HEK293 (cell line): ENCODE data around the gene PCBP3.

Experiments used
- CTCF ChIA-PET: fragments of 350-600 bp; formaldehyde crosslinking; extraction: SDS; loops from one replicate; lab custom pipeline; 2021; ENCODE audit warnings: antibody characterized with exemption; lab: Yijun Ruan, JAX
- POLR2A ChIA-PET: fragments of 300-600 bp; formaldehyde crosslinking; extraction: SDS; loops from one replicate; lab custom pipeline; 2020; ENCODE audit warnings: antibody characterized with exemption, inconsistent platforms; lab: Yijun Ruan, JAX
- H3K27ac ChIP-seq: fragments of 200-500 bp; sonication (Bioruptor generic); 2 replicates; pipeline ENCODE4 v1.5.1; 2014; ENCODE audit warnings: low read depth, low read length, control low read depth, inconsistent platforms; ENCODE audit errors: extremely low read depth
- H3K36me3 ChIP-seq, 2 experiments: fragments of 200-500 bp in 1 of 2; sonication (Bioruptor generic) in 1 of 2; 1 replicate in 1 of 2; 2 replicates in 1 of 2; pipeline ENCODE4 v1.5.1; 2014 to 2017; ENCODE audit warnings: inconsistent platforms in 2 of 2, low read length in 2 of 2; ENCODE audit not compliant: control insufficient read depth in 2 of 2, insufficient read depth in 1 of 2
- H3K4me1 ChIP-seq: fragments of 200-500 bp; sonication (Bioruptor generic); 2 replicates; pipeline ENCODE4 v1.5.1; 2014; ENCODE audit warnings: mild to moderate bottlenecking, low read length, inconsistent platforms; ENCODE audit not compliant: control insufficient read depth, insufficient read depth
- H3K4me3 ChIP-seq: 2 replicates; pipeline ENCODE4 v1.5.1; 2011; ENCODE audit warnings: low read depth, mild to moderate bottlenecking, control low read depth, low read length, moderate library complexity
- H3K9me3 ChIP-seq: fragments of 200-500 bp; sonication (Bioruptor generic); 2 replicates; pipeline ENCODE4 v1.5.1; 2014; ENCODE audit warnings: low read depth, low read length, inconsistent platforms; ENCODE audit not compliant: control insufficient read depth, insufficient read depth
- ATF2 ChIP-seq: fragments of 450-650 bp; formaldehyde crosslinking; IDR thresholded peaks from 2 replicates; pipeline ENCODE4 v1.5.1; 2016; ENCODE audit warnings: missing biosample characterization, missing genetic modification characterization, low read depth
- BCL11A ChIP-seq: fragments of 450-650 bp; formaldehyde crosslinking; IDR thresholded peaks from 2 replicates; pipeline ENCODE4 v1.5.1; 2016; ENCODE audit warnings: low read depth, missing biosample characterization, missing genetic modification characterization
- CTCF ChIP-seq: fragments of 450-650 bp; formaldehyde crosslinking; IDR thresholded peaks from 2 replicates; pipeline ENCODE4 v1.5.1; 2016; ENCODE audit warnings: missing biosample characterization, missing genetic modification characterization
- ELK4 ChIP-seq: IDR thresholded peaks from 2 replicates; pipeline ENCODE4 v1.6.1; 2011; ENCODE audit warnings: mild to moderate bottlenecking, low read depth, low read length, borderline replicate concordance
- KLF8 ChIP-seq: fragments of 450-650 bp; formaldehyde crosslinking; IDR thresholded peaks from 2 replicates; pipeline ENCODE4 v1.5.1; 2016; ENCODE audit warnings: missing biosample characterization, missing genetic modification characterization
- PRDM1 ChIP-seq: fragments of 450-650 bp; formaldehyde crosslinking; IDR thresholded peaks from 2 replicates; pipeline ENCODE4; 2016; ENCODE audit warnings: missing biosample characterization, missing genetic modification characterization
- SP2 ChIP-seq: fragments of 450-650 bp; formaldehyde crosslinking; IDR thresholded peaks from 2 replicates; pipeline ENCODE4 v1.5.1; 2016; ENCODE audit warnings: missing biosample characterization, missing genetic modification characterization
- SP7 ChIP-seq: fragments of 450-650 bp; formaldehyde crosslinking; IDR thresholded peaks from 2 replicates; pipeline ENCODE4 v1.5.1; 2016; ENCODE audit warnings: missing biosample characterization, missing genetic modification characterization
- ZBTB17 ChIP-seq: fragments of 450-650 bp; formaldehyde crosslinking; IDR thresholded peaks from 2 replicates; pipeline ENCODE4 v1.5.1; 2016; ENCODE audit warnings: missing biosample characterization, missing genetic modification characterization
- ZNF175 ChIP-seq: fragments of 450-650 bp; formaldehyde crosslinking; IDR thresholded peaks from 2 replicates; pipeline ENCODE4 v1.5.1; 2016; ENCODE audit warnings: missing biosample characterization, missing genetic modification characterization
- ZNF214 ChIP-seq: fragments of 450-650 bp; formaldehyde crosslinking; IDR thresholded peaks from 2 replicates; pipeline ENCODE4 v1.5.1; 2017; ENCODE audit warnings: missing biosample characterization, mild to moderate bottlenecking, missing genetic modification characterization, borderline replicate concordance
- ZNF433 ChIP-seq: fragments of 450-650 bp; formaldehyde crosslinking; IDR thresholded peaks from 2 replicates; pipeline ENCODE4 v1.5.1; 2016; ENCODE audit warnings: missing biosample characterization, missing genetic modification characterization, low read depth
- ZNF48 ChIP-seq: fragments of 450-650 bp; formaldehyde crosslinking; IDR thresholded peaks from 2 replicates; pipeline ENCODE4 v1.5.1; 2016; ENCODE audit warnings: missing biosample characterization, missing genetic modification characterization
- ZNF600 ChIP-seq: fragments of 450-650 bp; formaldehyde crosslinking; IDR thresholded peaks from 2 replicates; pipeline ENCODE4 v1.5.1; 2016; ENCODE audit warnings: missing biosample characterization, missing genetic modification characterization
- ZNF621 ChIP-seq: fragments of 450-650 bp; formaldehyde crosslinking; IDR thresholded peaks from 2 replicates; pipeline ENCODE4 v1.5.1; 2017; ENCODE audit warnings: missing biosample characterization, missing genetic modification characterization
- ZNF626 ChIP-seq: fragments of 450-650 bp; sonication (Bioruptor Pico); formaldehyde crosslinking; IDR thresholded peaks from 2 replicates; pipeline ENCODE4 v1.5.1; 2018; ENCODE audit warnings: missing biosample characterization, missing genetic modification characterization, inconsistent platforms
- ZNF768 ChIP-seq: fragments of 450-650 bp; formaldehyde crosslinking; IDR thresholded peaks from 2 replicates; pipeline ENCODE4 v1.5.1; 2018; ENCODE audit warnings: missing biosample characterization, mild to moderate bottlenecking, missing genetic modification characterization
- ZNF785 ChIP-seq: fragments of 450-650 bp; formaldehyde crosslinking; IDR thresholded peaks from 2 replicates; pipeline ENCODE4 v1.5.1; 2016; ENCODE audit warnings: missing biosample characterization, missing genetic modification characterization
- ZNF830 ChIP-seq: fragments of 450-650 bp; IDR thresholded peaks from 2 replicates; pipeline ENCODE4 v1.5.0; 2018; ENCODE audit warnings: missing biosample characterization, missing genetic modification characterization, low read depth, mild to moderate bottlenecking, moderate library complexity
- ZSCAN23 ChIP-seq: fragments of 450-650 bp; formaldehyde crosslinking; IDR thresholded peaks from 2 replicates; pipeline ENCODE4 v1.5.1; 2016; ENCODE audit warnings: missing biosample characterization, missing genetic modification characterization
- ZSCAN30 ChIP-seq: fragments of 450-650 bp; IDR thresholded peaks from 2 replicates; pipeline ENCODE4 v1.5.1; 2018; ENCODE audit warnings: missing biosample characterization, mild to moderate bottlenecking, missing genetic modification characterization, moderate library complexity
- TF ChIP-seq, protein P1 (sequence below): fragments of 450-650 bp; formaldehyde crosslinking; IDR thresholded peaks from 2 replicates; pipeline ENCODE4 v1.5.1; 2016; ENCODE audit warnings: missing biosample characterization, missing genetic modification characterization
- TF ChIP-seq, protein P2 (sequence below): fragments of 450-650 bp; formaldehyde crosslinking; IDR thresholded peaks from 2 replicates; pipeline ENCODE4 v1.5.1; 2016; ENCODE audit warnings: missing biosample characterization, missing genetic modification characterization
- TF ChIP-seq, protein P3 (sequence below): fragments of 450-650 bp; formaldehyde crosslinking; IDR thresholded peaks from 2 replicates; pipeline ENCODE4 v1.5.1; 2017; ENCODE audit warnings: missing biosample characterization, missing genetic modification characterization

Gene PCBP3

GRCh38 chr21:45740491-45741357 is 97.2 kb downstream of the PCBP3 start:
- no peak overlapping the region for H3K4me3 ChIP-seq
- H3K36me3 ChIP-seq, result no peaks in the 10 kb centered on the region
- no peaks in the 10 kb centered on the region for H3K4me1 ChIP-seq
- ChIA-PET CTCF (interaction anchor here (0.6 to 1.3 kb wide), 5 partner anchors 10 to 661 kb away, joined by 3 to 5 read pairs (median 4); no protein-coding TSS in a partner anchor), POLR2A (no interaction called here)
- TF ChIP-seq ZNF433 (tag by site-specific recombination), result 0 out of 2 replicates have a peak, but pooled peaks have one; percentile 12
- TF ChIP-seq, protein P1, sequence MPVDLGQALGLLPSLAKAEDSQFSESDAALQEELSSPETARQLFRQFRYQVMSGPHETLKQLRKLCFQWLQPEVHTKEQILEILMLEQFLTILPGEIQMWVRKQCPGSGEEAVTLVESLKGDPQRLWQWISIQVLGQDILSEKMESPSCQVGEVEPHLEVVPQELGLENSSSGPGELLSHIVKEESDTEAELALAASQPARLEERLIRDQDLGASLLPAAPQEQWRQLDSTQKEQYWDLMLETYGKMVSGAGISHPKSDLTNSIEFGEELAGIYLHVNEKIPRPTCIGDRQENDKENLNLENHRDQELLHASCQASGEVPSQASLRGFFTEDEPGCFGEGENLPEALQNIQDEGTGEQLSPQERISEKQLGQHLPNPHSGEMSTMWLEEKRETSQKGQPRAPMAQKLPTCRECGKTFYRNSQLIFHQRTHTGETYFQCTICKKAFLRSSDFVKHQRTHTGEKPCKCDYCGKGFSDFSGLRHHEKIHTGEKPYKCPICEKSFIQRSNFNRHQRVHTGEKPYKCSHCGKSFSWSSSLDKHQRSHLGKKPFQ (tag by site-specific recombination), result peak; percentile 54
- TF ChIP-seq ZNF785 (tag by site-specific recombination), result no peak
- peak; percentile 10; the same call in 1 of the 2 replicates for TF ChIP-seq ZNF600 (tag by site-specific recombination)
- TF ChIP-seq ZNF48 (tag by site-specific recombination), result 0 out of 2 replicates have a peak, but pooled peaks have one; percentile 31
- TF ChIP-seq, protein P2, sequence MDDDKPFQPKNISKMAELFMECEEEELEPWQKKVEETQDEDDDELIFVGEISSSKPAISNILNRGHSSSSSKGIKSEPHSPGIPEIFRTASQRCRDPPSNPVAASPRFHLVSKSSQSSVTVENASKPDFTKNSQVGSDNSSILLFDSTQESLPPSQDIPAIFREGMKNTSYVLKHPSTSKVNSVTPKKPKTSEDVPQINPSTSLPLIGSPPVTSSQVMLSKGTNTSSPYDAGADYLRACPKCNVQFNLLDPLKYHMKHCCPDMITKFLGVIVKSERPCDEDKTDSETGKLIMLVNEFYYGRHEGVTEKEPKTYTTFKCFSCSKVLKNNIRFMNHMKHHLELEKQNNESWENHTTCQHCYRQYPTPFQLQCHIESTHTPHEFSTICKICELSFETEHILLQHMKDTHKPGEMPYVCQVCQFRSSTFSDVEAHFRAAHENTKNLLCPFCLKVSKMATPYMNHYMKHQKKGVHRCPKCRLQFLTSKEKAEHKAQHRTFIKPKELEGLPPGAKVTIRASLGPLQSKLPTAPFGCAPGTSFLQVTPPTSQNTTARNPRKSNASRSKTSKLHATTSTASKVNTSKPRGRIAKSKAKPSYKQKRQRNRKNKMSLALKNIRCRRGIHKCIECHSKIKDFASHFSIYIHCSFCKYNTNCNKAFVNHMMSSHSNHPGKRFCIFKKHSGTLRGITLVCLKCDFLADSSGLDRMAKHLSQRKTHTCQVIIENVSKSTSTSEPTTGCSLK (tag by site-specific recombination), result no peak
- TF ChIP-seq, protein P3, sequence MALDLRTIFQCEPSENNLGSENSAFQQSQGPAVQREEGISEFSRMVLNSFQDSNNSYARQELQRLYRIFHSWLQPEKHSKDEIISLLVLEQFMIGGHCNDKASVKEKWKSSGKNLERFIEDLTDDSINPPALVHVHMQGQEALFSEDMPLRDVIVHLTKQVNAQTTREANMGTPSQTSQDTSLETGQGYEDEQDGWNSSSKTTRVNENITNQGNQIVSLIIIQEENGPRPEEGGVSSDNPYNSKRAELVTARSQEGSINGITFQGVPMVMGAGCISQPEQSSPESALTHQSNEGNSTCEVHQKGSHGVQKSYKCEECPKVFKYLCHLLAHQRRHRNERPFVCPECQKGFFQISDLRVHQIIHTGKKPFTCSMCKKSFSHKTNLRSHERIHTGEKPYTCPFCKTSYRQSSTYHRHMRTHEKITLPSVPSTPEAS, result peak; percentile 98
- no peak for TF ChIP-seq ZNF621 (tag by site-specific recombination)
- no peak for TF ChIP-seq ZBTB17 (tag by site-specific recombination)
- TF ChIP-seq ZNF175 (tag by site-specific recombination), result no peak
- TF ChIP-seq SP2 (tag by site-specific recombination), result no peak
- TF ChIP-seq SP7 (tag by site-specific recombination), result no peak
- peak; percentile 21; the same call in 1 of the 2 replicates for TF ChIP-seq CTCF
- H3K27ac ChIP-seq, result no peak overlapping the region
- H3K9me3 ChIP-seq, result no peaks in the 10 kb centered on the region

- H3K4me3 ChIP-seq, result no peak overlapping the region
- no peaks in the 10 kb centered on the region for H3K9me3 ChIP-seq
- H3K4me1 ChIP-seq, result no peaks in the 10 kb centered on the region
- POLR2A ChIA-PET, result no interaction called here
- H3K36me3 ChIP-seq, result no peaks in the 10 kb centered on the region
- CTCF ChIA-PET, result interaction anchor here (1.1 to 1.2 kb wide), 2 partner anchors 11 to 603 kb away, joined by 3 to 4 read pairs; no protein-coding TSS in a partner anchor
- no peak overlapping the region for H3K27ac ChIP-seq
- TF ChIP-seq ELK4 (no peak), ZSCAN23 (no peak), ZNF214 (tag by site-specific recombination) (no peak), ATF2 (tag by site-specific recombination) (no peak), BCL11A (no peak), ZNF830 (no peak), KLF8 (no peak), ZNF768 (tag by site-specific recombination) (no peak), ZNF626 (tag by site-specific recombination) (no peak), ZSCAN30 (no peak), PRDM1 (tag by site-specific recombination) (no peak), SP7 (tag by site-specific recombination) (no peak)
These were observed 98.2 kb downstream of the PCBP3 start for GRCh38 chr21:45741691-45742090.
